HG03520 (cell line): ENCODE data around the gene MACROD2.
"Not testable (repeated sequence)": the region's sequence is repeated elsewhere in the genome, so short reads cannot be mapped to it uniquely, and the experiment has no call there.

Experiments used
- ATAC-seq: cut with Tn5 transposase; IDR thresholded peaks from one replicate; pipeline ENCODE4 v1.9.1; 2021; ENCODE audit warnings: mild to moderate bottlenecking, moderate library complexity; ENCODE audit not compliant: unreplicated experiment

The MACROD2 gene

GRCh38 chr20:16003310-16003709 lies 2008.0 kb downstream of the MACROD2 start:
- no peak for ATAC-seq

- no peak for ATAC-seq
Measured at GRCh38 chr20:16004108-16004854, 2009.0 kb downstream of the MACROD2 start.

GRCh38 chr20:16005021-16005914 lies 2010.0 kb downstream of the MACROD2 start:
- ATAC-seq = no peak

- no peak for ATAC-seq
Measured at GRCh38 chr20:16005915-16006493, 2010.7 kb downstream of the MACROD2 start.

- ATAC-seq = peak; percentile 97
Measured at GRCh38 chr20:16007164-16007563, 2011.8 kb downstream of the MACROD2 start.

- ATAC-seq = no peak
Measured at GRCh38 chr20:16007962-16008361, 2012.6 kb downstream of the MACROD2 start.

- no peak for ATAC-seq
Measured at GRCh38 chr20:16011056-16011455, 2015.7 kb downstream of the MACROD2 start.

- no peak for ATAC-seq
Measured at GRCh38 chr20:16011519-16011918, 2016.2 kb downstream of the MACROD2 start.

GRCh38 chr20:16012934-16013333 lies 2017.6 kb downstream of the MACROD2 start:
- not testable (repeated sequence) for ATAC-seq

GRCh38 chr20:16013631-16014030 lies 2018.3 kb downstream of the MACROD2 start:
- ATAC-seq = no peak

GRCh38 chr20:16014436-16014835 lies 2019.1 kb downstream of the MACROD2 start:
- no peak for ATAC-seq

- ATAC-seq = no peak
Measured at GRCh38 chr20:16017656-16018055, 2022.3 kb downstream of the MACROD2 start.

- no peak for ATAC-seq
Measured at GRCh38 chr20:16018881-16019280, 2023.6 kb downstream of the MACROD2 start.

GRCh38 chr20:16020971-16021370 lies 2025.7 kb downstream of the MACROD2 start:
- no peak for ATAC-seq

GRCh38 chr20:16025084-16025483 lies 2029.8 kb downstream of the MACROD2 start:
- ATAC-seq = no peak

GRCh38 chr20:16027686-16028085 lies 2032.4 kb downstream of the MACROD2 start:
- no peak for ATAC-seq

- peak; percentile 64 for ATAC-seq
Measured at GRCh38 chr20:16028923-16029322, 2033.6 kb downstream of the MACROD2 start.

- ATAC-seq = no peak
Measured at GRCh38 chr20:16030253-16030652, 2034.9 kb downstream of the MACROD2 start.

GRCh38 chr20:16035576-16035975 lies 2040.3 kb downstream of the MACROD2 start:
- no peak for ATAC-seq

- ATAC-seq = no peak
Measured at GRCh38 chr20:16036331-16036730, 2041.0 kb downstream of the MACROD2 start.

- no peak for ATAC-seq
Measured at GRCh38 chr20:16040742-16041141, 2045.4 kb downstream of the MACROD2 start.

- no peak for ATAC-seq
Measured at GRCh38 chr20:16042731-16043130, 2047.4 kb downstream of the MACROD2 start.
